Neuronal stem cell (in vitro differentiated cells): ENCODE measurements around the gene SRCIN1.

Experiments used
- DNase-seq: peaks from one replicate; pipeline ENCODE4 v3.0.0-alpha.2; 2013; ENCODE audit warnings: low spot score
- H2AFZ ChIP-seq: one replicate; pipeline ENCODE4 v1.6.1; 2013; ENCODE audit warnings: mild to moderate bottlenecking, low read length, inconsistent platforms
- H2AK5ac ChIP-seq: 2 replicates; pipeline ENCODE4 v1.6.1; 2013; ENCODE audit warnings: low read depth, mild to moderate bottlenecking, inconsistent platforms, low read length, moderate library complexity, mixed read lengths
- H2BK120ac ChIP-seq: 2 replicates; pipeline ENCODE4 v1.6.1; 2013; ENCODE audit warnings: low read depth, mild to moderate bottlenecking, inconsistent platforms, low read length, moderate library complexity, mixed read lengths
- H2BK12ac ChIP-seq: one replicate; pipeline ENCODE4 v1.6.1; 2013; ENCODE audit warnings: low read length, inconsistent platforms
- H2BK15ac ChIP-seq: 2 replicates; pipeline ENCODE4 v1.6.1; 2013; ENCODE audit warnings: mild to moderate bottlenecking, low read length, inconsistent platforms, mixed read lengths
- H2BK5ac ChIP-seq: one replicate; pipeline ENCODE4 v1.6.1; 2013; ENCODE audit warnings: inconsistent platforms, mild to moderate bottlenecking, low read length, moderate library complexity
- H3K14ac ChIP-seq: one replicate; pipeline ENCODE4 v1.6.1; 2013; ENCODE audit warnings: low read length, inconsistent platforms
- H3K18ac ChIP-seq: 2 replicates; pipeline ENCODE4 v1.6.1; 2013; ENCODE audit warnings: low read length, inconsistent platforms
- H3K23ac ChIP-seq: 2 replicates; pipeline ENCODE4 v1.6.1; 2013; ENCODE audit warnings: low read depth, mild to moderate bottlenecking, mixed read lengths, low read length, inconsistent platforms; ENCODE audit not compliant: poor library complexity
- H3K27ac ChIP-seq: replicated peaks from 3 replicates; pipeline ENCODE4 v1.5.1; 2013; ENCODE audit warnings: low read length, inconsistent platforms
- H3K27me3 ChIP-seq, 3 experiments: 2 replicates each; pipeline ENCODE4 v1.6.1; 2013; ENCODE audit warnings: low read length in 3 of 3, mild to moderate bottlenecking in 2 of 3, inconsistent platforms in 1 of 3, low read depth in 1 of 3, mixed read lengths in 1 of 3, moderate library complexity in 1 of 3; ENCODE audit not compliant: control insufficient read depth in 3 of 3, insufficient read depth in 3 of 3
- H3K36me3 ChIP-seq, 2 donors: replicated peaks in 1 of 2; 2 replicates each; pipeline ENCODE4 v1.6.1; 2013; ENCODE audit warnings: low read length in 2 of 2; ENCODE audit not compliant: control insufficient read depth in 2 of 2, insufficient read depth in 2 of 2
- H3K4ac ChIP-seq: 2 replicates; pipeline ENCODE4 v1.6.1; 2013; ENCODE audit warnings: inconsistent platforms, mild to moderate bottlenecking, low read length, moderate library complexity
- H3K4me1 ChIP-seq, 2 donors: 1 replicate in 1 of 2; 2 replicates in 1 of 2; pipeline ENCODE4 v1.6.1; 2013; ENCODE audit warnings: low read length in 2 of 2, low read depth in 1 of 2; ENCODE audit not compliant: control insufficient read depth in 2 of 2, insufficient read depth in 1 of 2
- H3K4me2 ChIP-seq: one replicate; pipeline ENCODE4 v1.6.1; 2013; ENCODE audit warnings: mild to moderate bottlenecking, low read length, inconsistent platforms; ENCODE audit not compliant: insufficient read depth, poor library complexity, severe bottlenecking
- H3K4me3 ChIP-seq, 2 donors: 2 replicates each; pipeline ENCODE4 v1.5.1; 2013; ENCODE audit warnings: low read length in 2 of 2, mild to moderate bottlenecking in 2 of 2, inconsistent platforms in 1 of 2, moderate library complexity in 1 of 2
- H3K79me1 ChIP-seq: one replicate; pipeline ENCODE4 v1.6.1; 2013; ENCODE audit warnings: low read depth, mild to moderate bottlenecking, inconsistent platforms, low read length, moderate library complexity
- H3K9ac ChIP-seq: one replicate; pipeline ENCODE4 v1.6.1; 2013; ENCODE audit warnings: mild to moderate bottlenecking, low read depth, low read length, inconsistent platforms; ENCODE audit not compliant: poor library complexity
- H3K9me3 ChIP-seq, 2 donors: replicated peaks in 1 of 2; 2 replicates each; pipeline versions ENCODE3 to v1.6.1; 2013; ENCODE audit warnings: low read length in 2 of 2, mild to moderate bottlenecking in 2 of 2, inconsistent platforms in 1 of 2, low read depth in 1 of 2, mixed read lengths in 1 of 2, moderate library complexity in 1 of 2; ENCODE audit not compliant: control insufficient read depth in 2 of 2, insufficient read depth in 1 of 2
- H4K8ac ChIP-seq: one replicate; pipeline ENCODE4 v1.6.1; 2013; ENCODE audit warnings: low read depth, mild to moderate bottlenecking, inconsistent platforms, low read length, moderate library complexity
- H4K91ac ChIP-seq: one replicate; pipeline ENCODE4 v1.6.1; 2013; ENCODE audit warnings: low read length, low read depth, mild to moderate bottlenecking, inconsistent platforms; ENCODE audit not compliant: poor library complexity
- WGBS, 2 donors: extraction: QIAGEN DNeasy Blood & Tissue Kit; methylation state at CpG; one replicate each; pipeline ENCODE4 v1.1.7; 2013; ENCODE audit warnings: missing lambda C conversion rate in 2 of 2, mixed read lengths in 1 of 2; ENCODE audit not compliant: insufficient read length in 2 of 2, insufficient replicate concordance in 1 of 2; ENCODE audit errors: extremely low coverage in 2 of 2; 5-methylcytosine and 5-hydroxymethylcytosine counted together

The SRCIN1 gene

DNA sequence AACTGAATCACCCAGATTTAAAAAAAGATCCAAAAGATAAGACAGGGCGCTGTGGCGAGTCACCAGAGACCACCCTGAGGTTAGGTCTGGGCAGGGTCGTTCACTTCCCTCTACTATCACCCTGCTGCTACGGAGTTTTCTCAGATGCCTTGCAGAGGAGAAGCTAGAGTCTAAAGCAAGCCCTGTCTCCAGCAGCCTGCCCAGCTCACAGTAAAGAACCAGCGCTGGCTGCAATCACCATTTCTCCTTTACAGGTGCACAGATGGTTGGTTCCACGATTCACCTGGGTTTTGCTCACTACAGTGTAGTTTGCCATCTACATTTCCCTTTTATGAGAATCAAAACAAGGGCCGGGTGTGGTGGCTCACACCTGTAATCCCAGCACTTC, 71.3 kb downstream of the SRCIN1 start:
- Histone ChIP-seq H3K18ac (peak overlapping the region; percentile 94), H4K91ac (no peak overlapping the region), H3K27ac (peak overlapping the region; percentile 97), H3K4me2 (no peak overlapping the region), H3K4ac (no peak overlapping the region), H3K27me3 (no peaks in the 10 kb centered on the region), H3K9ac (no peak overlapping the region), H4K8ac (no peak overlapping the region), H3K9me3 (no peaks in the 10 kb centered on the region), H2BK15ac (peak overlapping the region; percentile 31), H3K4me1 (peaks cover 32 to 33% of the 10 kb centered on the region in 2 donors), H2BK12ac (no peak overlapping the region), H3K4me3 (no peak overlapping the region), H2AFZ (no peak overlapping the region), H3K79me1 (no peaks in the 10 kb centered on the region), H2BK5ac (peak overlapping the region; percentile 27), H3K23ac (no peak overlapping the region), H3K14ac (no peak overlapping the region), H2AK5ac (peak overlapping the region; percentile 36), H3K36me3 (no peaks in the 10 kb centered on the region), H2BK120ac (peak overlapping the region; percentile 3)
- no peak for DNase-seq
- no CpG with 5 or more reads among the region's 7 CpGs for WGBS, 2 donors

DNA sequence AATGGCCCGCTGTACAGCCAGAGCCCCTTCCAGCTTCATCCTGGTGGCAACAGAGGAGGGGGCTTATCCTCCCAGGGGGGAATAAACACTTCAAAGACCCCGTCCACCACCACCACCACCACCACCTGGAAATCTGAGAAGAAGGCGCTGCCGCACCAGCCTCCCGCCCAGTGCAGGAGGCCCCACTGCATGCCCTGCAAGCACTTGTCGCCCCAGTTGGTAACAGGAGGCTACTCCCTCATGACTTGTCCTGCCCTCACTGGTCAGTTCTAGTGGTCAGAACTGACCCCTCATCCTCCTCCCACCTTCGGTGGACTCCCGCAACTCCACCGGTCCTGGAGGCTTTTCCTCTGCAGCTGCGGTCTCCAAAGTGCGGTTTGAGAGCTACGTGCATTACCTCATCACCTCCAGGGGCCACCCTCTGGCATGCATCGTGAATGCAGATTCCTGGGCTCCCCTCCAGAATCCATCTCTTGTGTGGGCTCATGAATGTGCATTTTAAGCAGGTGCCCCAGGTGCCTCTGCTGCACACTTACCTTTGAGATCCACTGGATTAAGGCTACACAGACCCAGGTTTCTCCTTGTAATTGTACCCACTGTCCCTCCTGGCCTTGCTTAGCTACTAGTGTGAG, 71.8 kb downstream of the SRCIN1 start:
- peak overlapping the region; percentile 36 for H2AK5ac ChIP-seq
- no peaks in the 10 kb centered on the region for H3K9me3 ChIP-seq
- no peak overlapping the region for H4K8ac ChIP-seq
- no peaks in the 10 kb centered on the region for H3K79me1 ChIP-seq
- peak overlapping the region; percentile 40 for H2AFZ ChIP-seq
- H3K4me2 ChIP-seq = no peak overlapping the region
- H4K91ac ChIP-seq = no peak overlapping the region
- no CpG with 5 or more reads among the region's 13 CpGs for WGBS, 2 donors
- H3K23ac ChIP-seq = no peak overlapping the region
- peak overlapping the region; percentile 97 for H3K27ac ChIP-seq
- H3K27me3 ChIP-seq = no peaks in the 10 kb centered on the region
- no peak overlapping the region for H3K4me3 ChIP-seq
- peak overlapping the region; percentile 33 for H2BK12ac ChIP-seq
- peaks cover 32 to 35% of the 10 kb centered on the region in 2 donors for H3K4me1 ChIP-seq
- peak overlapping the region; percentile 84 for H3K14ac ChIP-seq
- peak overlapping the region; percentile 94 for H3K18ac ChIP-seq
- peak overlapping the region; percentile 3 for H2BK120ac ChIP-seq
- DNase-seq = no peak
- H2BK5ac ChIP-seq = peak overlapping the region; percentile 27
- no peak overlapping the region for H3K4ac ChIP-seq
- no peak overlapping the region for H3K9ac ChIP-seq
- no peaks in the 10 kb centered on the region for H3K36me3 ChIP-seq
- peak overlapping the region; percentile 31 for H2BK15ac ChIP-seq

DNA sequence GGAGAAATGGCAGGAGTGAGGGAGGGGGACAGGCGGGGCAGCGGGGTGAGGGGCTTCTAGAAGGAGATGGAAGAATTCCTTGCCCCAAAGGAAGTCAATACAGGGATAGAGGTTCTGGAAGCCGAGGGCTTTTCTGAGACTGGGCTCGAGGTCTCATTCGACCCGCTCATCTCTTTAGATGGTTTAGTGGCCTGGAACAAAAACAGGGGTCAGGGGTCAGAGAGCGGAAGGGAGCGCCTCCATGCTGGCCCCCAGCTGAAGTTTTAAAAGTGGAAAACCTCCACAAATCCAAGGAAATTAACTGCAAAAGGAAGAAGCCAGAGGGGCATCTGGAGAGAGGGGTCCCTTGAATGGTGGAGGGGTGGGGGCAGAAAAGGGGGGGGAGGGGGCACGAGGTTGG, 72.5 kb downstream of the SRCIN1 start:
- no peak overlapping the region for H4K91ac ChIP-seq
- H3K27me3 ChIP-seq = no peaks in the 10 kb centered on the region
- no peak overlapping the region for H3K9ac ChIP-seq
- H2BK120ac ChIP-seq = peak overlapping the region; percentile 99
- H2AFZ ChIP-seq = no peak overlapping the region
- no peak overlapping the region for H3K18ac ChIP-seq
- H3K9me3 ChIP-seq = no peaks in the 10 kb centered on the region
- no peak overlapping the region for H2BK12ac ChIP-seq
- no peaks in the 10 kb centered on the region for H3K79me1 ChIP-seq
- H3K27ac ChIP-seq = peak overlapping the region; percentile 97
- H4K8ac ChIP-seq = no peak overlapping the region
- peaks cover 32 to 35% of the 10 kb centered on the region in 2 donors for H3K4me1 ChIP-seq
- peak overlapping the region; percentile 94 for H2BK5ac ChIP-seq
- no peak overlapping the region for H2BK15ac ChIP-seq
- peak; percentile 63 for DNase-seq
- H3K4ac ChIP-seq = no peak overlapping the region
- no peaks in the 10 kb centered on the region for H3K36me3 ChIP-seq
- H3K4me3 ChIP-seq = no peak overlapping the region
- no CpG with 5 or more reads among the region's 9 CpGs for WGBS, 2 donors
- H3K4me2 ChIP-seq = no peak overlapping the region
- H2AK5ac ChIP-seq = peak overlapping the region; percentile 94
- no peak overlapping the region for H3K14ac ChIP-seq
- H3K23ac ChIP-seq = no peak overlapping the region

DNA sequence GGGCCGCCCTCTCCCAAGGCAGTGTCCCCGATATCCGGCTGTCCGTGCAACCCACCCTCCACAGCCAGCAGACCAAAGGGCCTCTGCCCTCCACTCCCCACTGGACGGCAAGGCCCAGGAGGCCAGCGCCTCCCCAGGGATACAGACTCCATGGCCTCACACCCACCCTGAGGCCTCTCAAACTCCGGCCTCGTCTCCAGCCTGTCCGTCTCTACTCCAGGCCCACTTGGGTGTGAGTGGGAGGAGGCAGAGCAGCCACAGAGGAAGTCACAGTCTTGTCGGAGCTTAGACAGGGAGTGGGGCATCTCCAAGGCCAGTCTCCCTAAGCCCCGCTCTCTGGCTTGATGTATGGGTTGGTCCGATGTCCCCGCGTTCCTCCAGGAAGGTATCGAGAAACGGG, 73.3 kb downstream of the SRCIN1 start:
- peak overlapping the region; percentile 89 for H4K91ac ChIP-seq
- H3K9me3 ChIP-seq = no peaks in the 10 kb centered on the region
- peak overlapping the region; percentile 99 for H2BK120ac ChIP-seq
- H3K4me2 ChIP-seq = no peak overlapping the region
- H3K27ac ChIP-seq = peak overlapping the region; percentile 97
- no peak overlapping the region for H3K4ac ChIP-seq
- peak overlapping the region; percentile 100 for H2BK12ac ChIP-seq
- H3K14ac ChIP-seq = peak overlapping the region; percentile 2
- peaks cover 32 to 35% of the 10 kb centered on the region in 2 donors for H3K4me1 ChIP-seq
- H3K36me3 ChIP-seq = no peaks in the 10 kb centered on the region
- H2AFZ ChIP-seq = peak overlapping the region; percentile 2
- H2BK5ac ChIP-seq = peak overlapping the region; percentile 94
- WGBS, 2 donors = no CpG with 5 or more reads among the region's 16 CpGs
- peak overlapping the region; percentile 44 for H3K23ac ChIP-seq
- peak overlapping the region; percentile 78 for H3K18ac ChIP-seq
- H3K27me3 ChIP-seq = peaks cover 0 to 2% (median 0%) of the 10 kb centered on the region in 3 experiments
- DNase-seq = no peak
- H3K9ac ChIP-seq = peak overlapping the region; percentile 30
- no peak overlapping the region for H3K4me3 ChIP-seq
- H3K79me1 ChIP-seq = no peaks in the 10 kb centered on the region
- H4K8ac ChIP-seq = no peak overlapping the region
- H2BK15ac ChIP-seq = peak overlapping the region; percentile 71
- H2AK5ac ChIP-seq = peak overlapping the region; percentile 94
